ENCODE measurements around the gene CCRL2.

DNA sequence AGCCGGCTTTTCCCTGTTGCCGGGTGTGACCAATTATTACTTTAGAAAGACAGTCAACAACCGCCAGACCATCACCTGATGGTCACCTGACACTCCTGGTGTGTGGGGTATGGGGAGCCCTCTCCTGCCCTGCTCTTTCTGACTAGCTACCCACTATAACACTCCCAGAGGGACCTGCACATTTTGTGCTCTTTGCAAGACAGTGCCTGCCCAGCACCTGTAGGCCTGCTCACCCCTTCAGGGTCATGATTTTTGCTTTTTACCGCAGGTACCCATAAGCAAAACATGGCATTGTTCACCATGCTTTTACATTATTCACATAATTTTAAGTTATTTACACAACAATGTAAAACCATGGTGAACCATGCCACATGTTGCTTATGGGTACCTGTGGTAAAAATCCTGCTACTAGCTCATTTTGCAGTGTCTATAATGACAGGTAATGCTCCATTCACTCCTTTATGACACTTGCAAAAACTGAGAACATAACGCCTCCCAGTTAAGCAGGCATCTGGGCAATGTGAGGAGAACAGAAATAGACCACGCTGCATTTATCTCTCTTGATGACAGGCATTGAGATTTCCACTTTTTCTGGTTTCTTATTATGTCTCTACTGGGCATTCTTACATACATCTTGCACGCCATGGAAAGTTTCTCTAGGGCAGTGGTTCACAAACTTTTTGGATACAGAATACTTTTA is 9.9 kb downstream of the CCRL2 start:
- TF ChIP-seq EP300 (IDR thresholded peaks at IDR 0.05; ENCODE audit: borderline replicate concordance): no peak
- TF ChIP-seq, protein P1, sequence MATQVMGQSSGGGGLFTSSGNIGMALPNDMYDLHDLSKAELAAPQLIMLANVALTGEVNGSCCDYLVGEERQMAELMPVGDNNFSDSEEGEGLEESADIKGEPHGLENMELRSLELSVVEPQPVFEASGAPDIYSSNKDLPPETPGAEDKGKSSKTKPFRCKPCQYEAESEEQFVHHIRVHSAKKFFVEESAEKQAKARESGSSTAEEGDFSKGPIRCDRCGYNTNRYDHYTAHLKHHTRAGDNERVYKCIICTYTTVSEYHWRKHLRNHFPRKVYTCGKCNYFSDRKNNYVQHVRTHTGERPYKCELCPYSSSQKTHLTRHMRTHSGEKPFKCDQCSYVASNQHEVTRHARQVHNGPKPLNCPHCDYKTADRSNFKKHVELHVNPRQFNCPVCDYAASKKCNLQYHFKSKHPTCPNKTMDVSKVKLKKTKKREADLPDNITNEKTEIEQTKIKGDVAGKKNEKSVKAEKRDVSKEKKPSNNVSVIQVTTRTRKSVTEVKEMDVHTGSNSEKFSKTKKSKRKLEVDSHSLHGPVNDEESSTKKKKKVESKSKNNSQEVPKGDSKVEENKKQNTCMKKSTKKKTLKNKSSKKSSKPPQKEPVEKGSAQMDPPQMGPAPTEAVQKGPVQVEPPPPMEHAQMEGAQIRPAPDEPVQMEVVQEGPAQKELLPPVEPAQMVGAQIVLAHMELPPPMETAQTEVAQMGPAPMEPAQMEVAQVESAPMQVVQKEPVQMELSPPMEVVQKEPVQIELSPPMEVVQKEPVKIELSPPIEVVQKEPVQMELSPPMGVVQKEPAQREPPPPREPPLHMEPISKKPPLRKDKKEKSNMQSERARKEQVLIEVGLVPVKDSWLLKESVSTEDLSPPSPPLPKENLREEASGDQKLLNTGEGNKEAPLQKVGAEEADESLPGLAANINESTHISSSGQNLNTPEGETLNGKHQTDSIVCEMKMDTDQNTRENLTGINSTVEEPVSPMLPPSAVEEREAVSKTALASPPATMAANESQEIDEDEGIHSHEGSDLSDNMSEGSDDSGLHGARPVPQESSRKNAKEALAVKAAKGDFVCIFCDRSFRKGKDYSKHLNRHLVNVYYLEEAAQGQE (IDR thresholded peaks at IDR 0.05; ENCODE audit: low read depth): no peak
- TF ChIP-seq, protein P2, sequence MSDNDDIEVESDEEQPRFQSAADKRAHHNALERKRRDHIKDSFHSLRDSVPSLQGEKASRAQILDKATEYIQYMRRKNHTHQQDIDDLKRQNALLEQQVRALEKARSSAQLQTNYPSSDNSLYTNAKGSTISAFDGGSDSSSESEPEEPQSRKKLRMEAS (IDR thresholded peaks at IDR 0.05): no peak
- TF ChIP-seq YY1 (IDR thresholded peaks at IDR 0.05; ENCODE audit: low read depth): no peak
- TF ChIP-seq, protein P3, sequence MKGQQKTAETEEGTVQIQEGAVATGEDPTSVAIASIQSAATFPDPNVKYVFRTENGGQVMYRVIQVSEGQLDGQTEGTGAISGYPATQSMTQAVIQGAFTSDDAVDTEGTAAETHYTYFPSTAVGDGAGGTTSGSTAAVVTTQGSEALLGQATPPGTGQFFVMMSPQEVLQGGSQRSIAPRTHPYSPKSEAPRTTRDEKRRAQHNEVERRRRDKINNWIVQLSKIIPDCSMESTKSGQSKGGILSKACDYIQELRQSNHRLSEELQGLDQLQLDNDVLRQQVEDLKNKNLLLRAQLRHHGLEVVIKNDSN (IDR thresholded peaks at IDR 0.05): no peak

Data from Ishikawa (cell line).